GM12878 (cell line): ENCODE results near the gene PODXL2.

Source experiments
- RAD21 ChIP-seq: IDR thresholded peaks from 2 replicates; pipeline ENCODE4 v1.6.1; 2011; ENCODE audit warnings: mild to moderate bottlenecking, low read depth, low read length, moderate library complexity; ENCODE audit not compliant: insufficient read depth
- TBL1XR1 ChIP-seq: IDR thresholded peaks from 2 replicates; pipeline ENCODE4 v1.6.1; 2012; ENCODE audit warnings: low read depth, low read length, improper control_type of control experiment
- YBX1 ChIP-seq: fragments of 450-650 bp; IDR thresholded peaks from 2 replicates; pipeline ENCODE4 v1.6.1; 2016; ENCODE audit warnings: antibody characterized with exemption

DNA sequence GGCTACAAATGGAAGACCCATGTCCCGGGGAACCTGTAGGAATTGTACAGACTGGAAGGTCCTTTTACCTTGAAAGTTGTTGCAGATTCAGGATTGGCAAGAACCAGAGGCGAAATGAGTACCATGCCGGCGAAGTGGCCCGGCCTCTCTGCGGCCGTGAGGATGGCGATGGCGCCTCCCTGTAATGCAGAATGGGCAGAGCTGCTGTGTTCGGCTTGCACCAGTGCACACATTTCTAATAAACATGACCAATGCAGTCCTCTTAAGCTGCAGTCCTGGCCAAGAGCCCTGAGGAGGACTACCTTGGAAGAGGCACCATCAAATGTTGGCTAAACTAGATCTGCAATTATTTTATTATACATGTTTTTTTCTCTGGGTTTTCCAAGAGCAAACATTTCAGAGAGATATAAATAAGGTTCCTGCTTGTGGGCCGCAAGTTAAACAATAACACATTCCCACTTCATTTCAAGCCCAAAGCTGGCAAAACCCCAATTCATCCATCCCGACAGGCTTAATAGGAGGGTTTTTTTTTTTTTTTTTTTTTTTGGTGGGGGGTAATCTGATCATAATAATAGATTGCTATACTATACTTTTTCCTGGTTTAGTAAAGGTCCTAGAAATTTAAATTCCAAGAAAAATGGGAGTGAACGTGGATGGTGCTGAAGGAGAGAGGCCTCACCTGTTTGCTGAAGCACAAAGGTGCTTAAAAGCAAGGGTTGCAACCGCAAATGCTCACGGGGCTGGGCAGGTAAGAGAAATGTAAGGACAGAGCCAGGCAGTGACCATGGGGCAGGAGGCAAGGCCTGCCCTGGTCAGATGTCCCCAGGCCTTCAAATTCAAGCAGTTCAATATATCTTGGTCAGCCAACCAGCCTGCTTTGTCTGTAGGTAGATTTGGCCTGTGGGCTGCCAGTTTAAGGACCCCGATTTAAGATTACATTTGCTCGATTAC is 92.3 kb downstream of the PODXL2 start:
- TF ChIP-seq RAD21 (no peak), YBX1 (no peak), TBL1XR1 (no peak)
